Ovary (tissue), 3 donors: ENCODE results near the gene ZNF8.

Experiments
- CTCF ChIP-seq, 3 donors: fragments of 450-650 bp in 2 of 3; fragments of 200-600 bp in 1 of 3; IDR thresholded peaks; one replicate each; pipeline versions ENCODE4 v1.5.1 to v1.8.0; 2016 to 2022; ENCODE audit warnings: antibody characterized with exemption in 3 of 3, mild to moderate bottlenecking in 1 of 3
- EP300 ChIP-seq: sonication (generic); formaldehyde crosslinking; IDR thresholded peaks from one replicate; pipeline ENCODE4 v1.6.1; 2017; ENCODE audit warnings: antibody characterized with exemption
- POLR2A ChIP-seq: fragments of 450-650 bp; IDR thresholded peaks from one replicate; pipeline ENCODE4 v1.6.1; 2017; ENCODE audit warnings: antibody characterized with exemption, mild to moderate bottlenecking, moderate library complexity
- donor health status: DM: no; HTN: no; CAD: no.

- TF ChIP-seq CTCF (IDR thresholded peaks at IDR 0.05) (no peak), EP300 (no peak), POLR2A (no peak)
Measured at GRCh38 chr19:58334691-58335249, 56.0 kb downstream of the ZNF8 start.
